K562 (cell line): ENCODE results near the gene PDE4D. TPM values are rescaled to one million over a fixed set of nuclear protein-coding genes. Genes with fewer than 3 reads are reported as not detected.

ENCODE experiments used
- ATAC-seq: fragments of 200-7000 bp; cut with Tn5 transposase; 3 replicates; pipeline ENCODE4 v1.9.1; 2020; ENCODE audit warnings: moderate library complexity
- BruUV-seq: library from RNA; stranded (reverse); fragments of 400-500 nt; replicated peaks from 2 replicates; lab custom pipeline; 2021; lab: Mats Ljungman, UMichigan
- CTCF ChIA-PET: fragments of 300-600 bp; formaldehyde crosslinking; extraction: SDS; loops from one replicate; lab custom pipeline; 2021; ENCODE audit warnings: low intra/inter-chr PET ratio; lab: Yijun Ruan, JAX
- POLR2A ChIA-PET: fragments of 300-600, 350-650 bp; sonication (Branson Sonifier 250); formaldehyde crosslinking; extraction: SDS; loops from one replicate; lab custom pipeline; 2021; ENCODE audit warnings: antibody characterized with exemption, inconsistent platforms; lab: Yijun Ruan, JAX
- DNase-seq, 4 experiments: peaks; one replicate each; pipeline versions ENCODE4 v3.0.0 to v3.0.0-alpha.2; 2011 to 2018; ENCODE audit warnings: low spot score in 3 of 4, mixed read lengths in 3 of 4; ENCODE audit errors: extremely low read depth in 1 of 4
- FAIRE-seq: peaks from 2 replicates; lab custom pipeline; 2011; peaks lifted over from hg19 to GRCh38; lab: Jason Lieb, UNC
- H2AFZ ChIP-seq: 2 replicates; pipeline ENCODE4 v1.6.0; 2011; ENCODE audit warnings: low read depth, low read length, control low read depth, inconsistent platforms
- H3K27ac ChIP-seq: fragments of 200-600 bp; 3 replicates; pipeline ENCODE4 v1.8.0; 2011; ENCODE audit warnings: low read depth, mild to moderate bottlenecking, control low read depth, inconsistent platforms, low read length, moderate library complexity, mixed read lengths; ENCODE audit errors: extremely low read depth
- H3K27me3 ChIP-seq, 2 experiments: fragments of 300-600 bp in 1 of 2; 2 replicates in 1 of 2; 3 replicates in 1 of 2; pipeline versions ENCODE4 v1.6.0 to v1.8.0; 2011; ENCODE audit warnings: inconsistent platforms in 2 of 2, low read length in 2 of 2, mild to moderate bottlenecking in 1 of 2, mixed read lengths in 1 of 2, moderate library complexity in 1 of 2; ENCODE audit not compliant: control insufficient read depth in 2 of 2, insufficient read depth in 2 of 2
- H3K36me3 ChIP-seq: fragments of 300-600 bp; 3 replicates; pipeline ENCODE4 v1.8.0; 2011; ENCODE audit warnings: mild to moderate bottlenecking, low read length, inconsistent platforms; ENCODE audit not compliant: control insufficient read depth, insufficient read depth
- H3K4me1 ChIP-seq, 2 experiments: fragments of 200-600 bp in 1 of 2; replicated peaks in 1 of 2; 2 replicates in 1 of 2; 3 replicates in 1 of 2; pipeline versions ENCODE4 v1.5.1 to v1.8.0; 2011; ENCODE audit warnings: inconsistent platforms in 2 of 2, low read length in 2 of 2, mild to moderate bottlenecking in 1 of 2, mixed read lengths in 1 of 2, moderate library complexity in 1 of 2; ENCODE audit not compliant: control insufficient read depth in 2 of 2, insufficient read depth in 2 of 2
- H3K4me2 ChIP-seq: 2 replicates; pipeline ENCODE4 v1.6.1; 2011; ENCODE audit warnings: low read length, control low read depth, inconsistent platforms, mixed read lengths; ENCODE audit not compliant: insufficient read depth
- H3K4me3 ChIP-seq: fragments of 200-600 bp; sonication (generic), shearing (Covaris generic); 2 replicates; pipeline ENCODE4 v1.5.1; 2016; ENCODE audit warnings: control low read depth, inconsistent platforms
- H3K79me2 ChIP-seq: fragments of 200-600 bp; 3 replicates; pipeline ENCODE4 v1.8.0; 2011; ENCODE audit warnings: low read length, inconsistent platforms; ENCODE audit not compliant: control insufficient read depth, insufficient read depth
- H3K9ac ChIP-seq, 2 experiments: 2 replicates each; pipeline versions ENCODE4 v1.6.0 to v1.6.1; 2011; ENCODE audit warnings: low read depth in 2 of 2, low read length in 2 of 2, control low read depth in 1 of 2, inconsistent platforms in 1 of 2, mild to moderate bottlenecking in 1 of 2, mixed read lengths in 1 of 2; ENCODE audit not compliant: insufficient read depth in 1 of 2
- H3K9me1 ChIP-seq: one replicate; pipeline ENCODE4 v1.6.0; 2011; ENCODE audit warnings: inconsistent platforms, mild to moderate bottlenecking, low read length, moderate library complexity; ENCODE audit not compliant: control insufficient read depth, insufficient read depth
- H3K9me3 ChIP-seq: replicated peaks from 2 replicates; pipeline ENCODE4 v1.5.1; 2011; ENCODE audit warnings: low read depth, low read length, inconsistent platforms; ENCODE audit not compliant: control insufficient read depth, insufficient read depth
- H4K20me1 ChIP-seq: replicated peaks from 2 replicates; pipeline ENCODE4 v1.6.1; 2011; ENCODE audit warnings: low read length, inconsistent platforms, mixed read lengths; ENCODE audit not compliant: control insufficient read depth, insufficient read depth
- CAMTA2 ChIP-seq: fragments of 250-450 bp; sonication (Bioruptor Pico); conservative IDR thresholded peaks from 2 replicates; pipeline ENCODE4 v1.5.1; 2022
- CBFA2T2 ChIP-seq: fragments of 450-650 bp; conservative IDR thresholded peaks from 2 replicates; pipeline ENCODE4 v1.6.1; 2017; ENCODE audit warnings: mild to moderate bottlenecking
- CBX1 ChIP-seq: sonication (generic); IDR thresholded peaks from 2 replicates; pipeline ENCODE4 v1.6.1; 2016; ENCODE audit warnings: antibody characterized with exemption, low read depth, mild to moderate bottlenecking
- GTF2E2 ChIP-seq: fragments of 200-800 bp; sonication (Bioruptor generic); IDR thresholded peaks from 2 replicates; pipeline ENCODE4 v1.6.1; 2016; ENCODE audit warnings: missing genetic modification characterization, missing compliant biosample characterization
- HMBOX1 ChIP-seq: sonication (generic); IDR thresholded peaks from 2 replicates; pipeline ENCODE4 v1.6.1; 2016
- HSF4 ChIP-seq: fragments of 250-450 bp; sonication (Bioruptor Pico); IDR thresholded peaks from 2 replicates; pipeline ENCODE4 v2.1.2; 2022; ENCODE audit warnings: mild to moderate bottlenecking, moderate library complexity, borderline replicate concordance
- OTX1 ChIP-seq: fragments of 450-650 bp; formaldehyde crosslinking; IDR thresholded peaks from 2 replicates; pipeline ENCODE4 v1.4.0; 2022; ENCODE audit warnings: mild to moderate bottlenecking
- PATZ1 ChIP-seq: fragments of 250-450 bp; sonication (Bioruptor Pico); IDR thresholded peaks from 2 replicates; pipeline ENCODE4 v1.5.0; 2020; ENCODE audit warnings: mild to moderate bottlenecking, borderline replicate concordance
- RFX5 ChIP-seq: IDR thresholded peaks from 2 replicates; pipeline ENCODE4 v1.6.1; 2011; ENCODE audit warnings: low read depth, mild to moderate bottlenecking, improper control_type of control experiment, low read length
- SOX6 ChIP-seq: fragments of 450-650 bp; IDR thresholded peaks from 2 replicates; pipeline ENCODE4 v1.6.1; 2014; ENCODE audit warnings: mild to moderate bottlenecking
- STAG1 ChIP-seq: sonication (generic); formaldehyde crosslinking; IDR thresholded peaks from 2 replicates; pipeline ENCODE4 v1.5.0; 2020; ENCODE audit warnings: missing genetic modification reagents, borderline replicate concordance
- TAF7 ChIP-seq: fragments of 450-650 bp; IDR thresholded peaks from 2 replicates; pipeline ENCODE4 v1.6.1; 2016; ENCODE audit warnings: missing genetic modification characterization, missing compliant biosample characterization
- TAL1 ChIP-seq: fragments of 450-650 bp; IDR thresholded peaks from 2 replicates; pipeline ENCODE4 v1.6.1; 2016; ENCODE audit warnings: mild to moderate bottlenecking
- TRIM24 ChIP-seq, 2 experiments: fragments of 450-650 bp; IDR thresholded peaks; 2 replicates each; pipeline ENCODE4 v1.6.1; 2016
- ZBTB17 ChIP-seq: fragments of 450-650 bp; formaldehyde crosslinking; IDR thresholded peaks from 2 replicates; pipeline ENCODE4 v1.4.0; 2020; ENCODE audit warnings: mild to moderate bottlenecking
- ZBTB26 ChIP-seq: fragments of 450-650 bp; formaldehyde crosslinking; IDR thresholded peaks from 2 replicates; pipeline ENCODE4 v1.4.0; 2022; ENCODE audit warnings: missing genetic modification characterization
- ZNF165 ChIP-seq: fragments of 250-450 bp; sonication (Bioruptor Pico); IDR thresholded peaks from 2 replicates; pipeline ENCODE4 v1.4.0; 2020; ENCODE audit warnings: borderline replicate concordance
- ZNF224 ChIP-seq: sonication (generic); formaldehyde crosslinking; IDR thresholded peaks from 2 replicates; pipeline ENCODE4 v1.8.0; 2022; ENCODE audit warnings: mild to moderate bottlenecking, missing genetic modification reagents
- WGBS: fragments of 100-300 bp; shearing (Covaris generic); methylation state at CpG from one replicate; pipeline ENCODE4 v1.1.6; 2016; ENCODE audit warnings: low coverage, mixed read lengths; ENCODE audit not compliant: insufficient coverage; ENCODE audit errors: missing lambda C conversion rate; 5-methylcytosine and 5-hydroxymethylcytosine counted together
- in situ Hi-C: fragments of 300-500 bp; cut with MboI; formaldehyde crosslinking; loops from 4 replicates; pipeline ENCODE4 v1.15.0; 2018; ENCODE audit warnings: inconsistent platforms, mixed read lengths
- intact Hi-C: fragments of 100-400 bp; cut with micrococcal nuclease; formaldehyde crosslinking; loops from 2 replicates; pipeline ENCODE4 v1.14.2; 2022
- polyA plus RNA-seq, 8 experiments: library from polyadenylated mRNA; depleted of rRNA in 4 of 8; stranded (reverse) in 5 of 8; unstranded in 3 of 8; fragments of >200 nt; fragmentation: Nextera tagmentation in 2 of 8; fragmentation: Illumina TruSeq in 1 of 8; extraction: Ambion mirVana in 2 of 8; extraction: Trizol in 1 of 8; gene quantifications; 2 replicates each; pipeline versions ENCODE4 v1.2.1 to v1.2.3, GENCODE V29; 2011 to 2014; ENCODE audit warnings: inconsistent platforms in 1 of 8, missing spikeins in 1 of 8
- total RNA-seq, 7 experiments: library from RNA; depleted of rRNA in 6 of 7; stranded (reverse); fragments of >200 nt in 6 of 7; fragmentation: Illumina TruSeq in 2 of 7; extraction: Trizol in 2 of 7; gene quantifications; 2 replicates each; pipeline versions ENCODE4 v1.2.1 to v1.2.3, GENCODE V29; 2011 to 2021; ENCODE audit warnings: low replicate concordance in 1 of 7

PDE4D gene
- total and polyA plus RNA-seq, 9 of the 15 experiments (the other 6 are each of a cell fraction or from before 2014, with no cell fraction given): 0.04 to 0.46 (median 0.13) TPM

GRCh38 chr5:59058969-59059687 lies 834.4 kb downstream of the PDE4D start:
- Histone ChIP-seq H3K9ac (no peak overlapping the region), H3K79me2 (no peaks in the 10 kb centered on the region), H3K27me3 (no peaks in the 10 kb centered on the region)
- POLR2A ChIA-PET: no interaction called here
- in situ Hi-C loops: no loop called here
- no peak for TF ChIP-seq HMBOX1
- TF ChIP-seq ZBTB26: no peak
- no peak for TF ChIP-seq PATZ1
- no peak for TF ChIP-seq GTF2E2 (tag)
- no peak for TF ChIP-seq SOX6
- TF ChIP-seq OTX1 (CRISPR knock-in tag): no peak
- TF ChIP-seq ZNF224: no peak
- no peak for TF ChIP-seq HSF4 (CRISPR knock-in tag)
- TF ChIP-seq RFX5: no peak
- no peak for TF ChIP-seq CBFA2T2
- no peak for TF ChIP-seq ZBTB17 (CRISPR knock-in tag)
- TF ChIP-seq TAL1: no peak
- no peak for TF ChIP-seq CBX1
- no peak for TF ChIP-seq ZNF165
- TF ChIP-seq TAF7 (tag): no peak
- TF ChIP-seq STAG1 (CRISPR knock-in tag): no peak
- no peak for TF ChIP-seq CAMTA2
- no peak for TF ChIP-seq TRIM24 (IDR thresholded peaks at IDR 0.05)
- TF ChIP-seq, all 486 proteins: peak for 0
- H3K4me3 ChIP-seq: no peak overlapping the region
- no peaks in the 10 kb centered on the region for H3K4me1 ChIP-seq
- no peak for ATAC-seq
- intact Hi-C loops: no loop called here
- H2AFZ ChIP-seq: no peak overlapping the region
- H3K27ac ChIP-seq: no peak overlapping the region
- DNase-seq: no peak
- H3K9me1 ChIP-seq: no peaks in the 10 kb centered on the region
- H3K9me3 ChIP-seq: no peaks in the 10 kb centered on the region
- under 1% methylated on average over 5 of the region's 5 CpGs for WGBS
- CTCF ChIA-PET: no interaction called here
- H3K4me2 ChIP-seq: no peak overlapping the region
- no TSS peak for BruUV-seq
- FAIRE-seq: no peak
- H4K20me1 ChIP-seq: no peaks in the 10 kb centered on the region
- no peaks in the 10 kb centered on the region for H3K36me3 ChIP-seq
